Activated CD4-positive, alpha-beta T cell treated with anti-CD3 and anti-CD28 coated beads, Interleukin-2, Interleukin-4, amounts not matched to agents 100 ng/mL and 50 ng/mL, durations not matched to agents 16 hours and 8 hours (primary cell): ENCODE measurements around the gene BIRC7.
"Not testable (repeated sequence)": the region's sequence is repeated elsewhere in the genome, so short reads cannot be mapped to it uniquely, and the experiment has no call there.

Experiments
- DNase-seq: peaks from one replicate; pipeline ENCODE4 v3.0.0-alpha.2; 2020; ENCODE audit warnings: low spot score

The BIRC7 gene

GRCh38 chr20:63247671-63248228 is 12.0 kb downstream of the BIRC7 start:
- no peak for DNase-seq

DNA sequence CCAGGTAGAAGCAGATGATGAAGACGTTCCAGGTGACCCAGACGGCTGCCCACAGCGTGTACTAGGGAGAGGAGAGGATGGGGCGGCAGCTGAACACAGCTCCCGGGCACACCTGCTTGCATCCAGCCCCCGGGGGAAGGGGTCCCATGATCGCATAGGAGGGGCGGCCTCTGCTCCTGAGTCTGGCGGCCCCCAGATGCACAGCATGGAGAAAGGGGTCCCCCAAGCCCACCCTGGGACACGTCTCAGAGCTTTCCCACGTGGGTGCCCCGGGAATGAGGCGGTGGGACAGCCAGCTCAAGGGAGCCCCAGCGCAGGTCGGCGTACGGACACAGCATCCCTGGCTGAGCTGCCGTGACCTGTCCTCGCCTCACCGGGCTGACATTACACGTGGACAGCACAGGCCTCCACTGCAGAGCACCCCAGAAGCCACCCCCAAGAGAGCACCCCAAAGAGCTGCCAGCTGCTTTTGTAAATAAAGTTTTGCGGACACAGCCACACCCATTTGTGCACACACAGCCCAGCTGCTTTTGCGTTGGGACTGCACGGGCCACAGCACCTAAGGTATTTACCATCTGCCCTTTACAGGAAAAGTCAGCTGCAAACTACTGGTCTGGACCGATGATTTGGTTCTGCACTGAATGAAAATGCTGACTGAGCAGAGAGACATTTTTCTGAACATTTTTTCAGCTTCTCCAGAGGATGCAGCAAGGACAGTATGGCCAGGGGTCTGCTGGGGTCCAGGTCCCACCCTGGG is 13.3 kb downstream of the BIRC7 start:
- no peak for DNase-seq

DNA sequence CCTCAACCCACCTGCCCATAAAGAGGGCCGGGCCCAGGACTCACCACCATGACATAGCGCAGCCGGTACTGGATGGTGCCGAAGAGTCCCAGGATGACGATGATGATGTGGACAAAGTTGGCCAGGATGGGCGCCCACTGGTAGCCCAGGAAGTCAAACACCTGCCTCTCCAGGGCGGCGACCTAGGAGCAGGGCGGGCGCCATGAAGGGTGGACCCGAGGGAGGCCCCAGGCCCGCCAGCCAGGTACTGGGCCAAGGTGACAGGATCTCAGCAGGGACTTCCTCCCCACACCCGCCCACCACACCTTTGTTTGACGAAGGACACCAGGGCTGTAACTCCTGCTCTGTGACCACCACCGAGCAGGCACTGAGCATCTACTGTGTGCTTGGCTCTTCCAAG is 14.2 kb downstream of the BIRC7 start:
- no peak for DNase-seq

DNA sequence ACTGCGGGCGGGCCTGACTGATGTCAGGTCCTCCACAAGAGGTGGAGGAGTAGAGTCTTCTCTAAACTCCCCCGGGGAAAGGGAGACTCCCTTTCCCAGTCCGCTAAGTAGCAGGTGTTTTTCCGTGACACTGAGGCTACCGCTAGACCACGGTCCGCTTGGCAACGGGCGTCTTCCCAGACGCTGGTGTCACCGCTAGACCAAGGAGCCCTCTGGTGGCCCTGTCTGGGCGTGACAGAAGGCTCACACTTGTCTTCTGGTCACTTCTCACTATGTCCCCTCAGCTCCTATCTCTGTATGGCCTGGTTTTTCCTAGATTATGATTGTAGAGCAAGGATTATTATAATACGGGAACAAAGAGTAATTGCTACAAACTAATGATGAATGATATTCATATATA is 15.6 kb downstream of the BIRC7 start:
- DNase-seq: not testable (repeated sequence)

- no peak for DNase-seq
Measured at GRCh38 chr20:63252284-63252711, 16.6 kb downstream of the BIRC7 start.

GRCh38 chr20:63253065-63253437 is 17.3 kb downstream of the BIRC7 start:
- DNase-seq: no peak

DNA sequence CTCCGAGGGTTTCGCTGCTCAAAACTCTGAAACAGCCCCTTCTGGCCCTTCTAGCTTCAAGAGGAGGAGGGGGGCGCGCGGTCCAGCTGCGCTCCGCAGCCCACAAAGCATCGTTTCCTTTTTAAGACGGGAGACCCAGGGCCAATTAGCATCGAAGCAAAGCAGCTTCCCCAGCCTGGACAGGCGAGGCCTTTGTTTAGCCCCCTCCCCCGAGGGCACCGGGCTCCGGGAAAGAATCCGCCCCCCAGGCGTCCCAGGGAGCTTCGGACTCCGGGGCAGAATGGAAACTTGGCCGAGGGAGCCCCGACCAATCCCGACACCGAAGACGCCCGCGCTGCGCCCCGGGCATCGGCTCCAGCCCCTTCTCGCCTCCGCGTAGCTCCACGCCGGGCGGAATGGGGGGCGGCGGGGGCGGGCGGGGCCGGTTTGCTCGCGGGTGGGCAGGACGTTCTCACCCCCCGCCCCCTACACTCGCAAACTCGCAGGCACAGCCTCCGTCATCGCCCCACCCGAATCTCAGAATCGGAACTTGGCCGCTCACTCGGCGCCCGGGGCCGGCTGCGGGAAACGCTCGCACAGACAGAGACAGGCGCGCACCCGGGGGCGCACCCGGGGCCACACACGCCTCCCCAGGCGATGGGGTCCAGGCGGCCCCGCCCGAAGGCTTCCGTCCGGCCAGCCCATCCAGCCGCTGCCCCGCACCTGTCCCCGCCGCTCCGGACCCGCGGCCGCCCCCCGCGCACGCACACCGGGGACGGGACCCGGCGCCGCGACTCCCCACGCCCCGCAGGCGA is 17.9 kb downstream of the BIRC7 start:
- no peak for DNase-seq

GRCh38 chr20:63254232-63254605 is 18.5 kb downstream of the BIRC7 start, which contains the start of gene NKAIN4:
NKAIN4 (minus strand) TSS chr20:63254463; CDS start chr20:63254450, 13 bp downstream.
- no peak for DNase-seq

DNA sequence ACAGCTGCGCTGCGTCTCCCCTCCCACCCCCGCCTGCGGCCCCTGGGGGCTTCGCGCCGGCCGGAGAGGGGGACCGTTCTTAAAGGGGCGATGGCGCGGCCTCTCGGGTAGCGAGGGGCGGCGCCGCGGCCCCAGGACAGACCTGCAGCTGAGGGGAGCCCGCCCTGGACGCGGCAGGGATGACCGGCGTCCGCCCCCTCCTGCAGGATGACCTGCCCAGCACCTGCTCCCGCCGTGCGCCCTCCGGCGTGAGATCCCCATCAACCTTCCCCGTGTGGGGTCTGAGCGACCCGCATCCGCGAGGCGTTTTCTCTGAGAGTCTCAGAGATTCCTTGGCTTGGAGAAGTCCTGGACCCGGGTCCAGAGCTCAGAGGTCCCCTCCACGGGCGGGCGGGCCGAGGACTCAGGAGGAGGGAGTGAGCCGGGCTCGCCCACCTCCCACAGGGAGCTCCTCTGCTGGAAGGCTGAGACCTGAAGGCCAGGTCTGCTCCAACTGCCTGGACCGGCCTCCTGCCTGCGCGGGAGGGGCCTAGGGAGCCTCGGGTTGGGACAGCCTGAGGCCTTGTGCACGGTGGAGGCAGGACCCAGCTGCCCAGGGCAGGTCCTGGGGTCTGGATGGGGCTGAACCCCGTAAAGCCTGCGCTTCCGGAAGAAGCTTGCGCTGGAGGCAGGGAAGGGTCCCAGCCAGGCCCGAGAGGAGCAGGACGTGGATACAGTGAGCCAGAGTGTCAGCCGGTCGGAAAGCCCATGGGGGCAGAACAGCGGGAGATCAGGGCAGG is 19.1 kb downstream of the BIRC7 start:
- DNase-seq: no peak

GRCh38 chr20:63255931-63256704 is 20.4 kb downstream of the BIRC7 start:
- no peak for DNase-seq

DNA sequence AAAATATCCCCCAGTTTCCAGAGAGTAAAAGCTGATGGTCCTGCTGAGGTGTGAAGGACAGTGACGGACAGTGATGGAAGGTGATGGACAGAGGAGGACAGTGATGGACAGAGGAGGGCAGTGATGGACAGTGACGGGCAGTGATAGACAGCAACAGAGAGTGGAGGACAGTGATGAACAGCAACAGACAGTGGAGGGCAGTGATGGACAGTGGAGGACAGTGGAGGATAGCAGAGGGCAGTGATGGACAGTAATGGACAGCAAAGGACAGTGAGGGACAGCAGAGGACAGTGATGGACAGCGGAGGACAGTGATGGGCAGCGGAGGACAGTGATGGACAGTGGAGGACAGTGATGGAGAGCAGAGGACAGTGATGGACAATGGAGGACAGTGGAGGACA is 21.2 kb downstream of the BIRC7 start:
- DNase-seq: no peak

DNA sequence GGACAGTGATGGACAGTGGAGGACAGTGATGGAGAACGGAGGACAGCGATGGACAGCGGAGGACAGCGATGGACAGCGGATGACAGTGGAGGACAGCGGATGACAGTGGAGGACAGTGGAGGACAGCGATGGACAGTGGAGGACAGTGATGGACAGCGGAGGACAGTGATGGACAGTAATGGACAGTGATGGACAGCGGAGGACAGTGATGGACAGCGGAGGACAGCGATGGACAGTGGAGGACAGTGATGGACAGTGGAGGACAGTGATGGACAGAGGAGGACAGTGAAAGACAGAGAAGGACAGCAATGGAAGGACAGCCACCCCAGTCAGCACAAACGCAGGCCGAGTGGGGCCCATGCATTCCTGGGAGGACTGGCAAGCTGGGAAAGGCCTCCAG is 21.9 kb downstream of the BIRC7 start:
- DNase-seq: no peak

DNA sequence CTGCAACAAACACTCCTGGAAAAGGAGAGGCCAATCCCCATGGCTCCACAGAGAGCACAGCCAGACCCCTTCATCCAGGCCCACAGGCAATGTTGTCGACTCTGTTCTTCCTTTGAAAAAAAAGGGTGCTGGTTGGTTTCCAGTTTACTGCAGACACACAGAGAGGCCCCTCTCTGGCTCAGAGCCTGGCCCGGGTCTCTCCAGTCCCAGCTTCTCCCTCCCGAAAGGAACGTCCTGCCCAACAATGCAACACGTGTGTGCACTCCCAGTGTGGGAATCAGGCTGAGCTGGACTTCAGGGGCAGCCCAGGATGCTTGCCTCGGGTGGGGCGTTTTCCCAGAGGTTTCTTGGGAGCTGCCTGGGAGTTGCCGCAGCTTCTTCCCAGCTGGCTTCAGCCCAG is 23.1 kb downstream of the BIRC7 start:
- no peak for DNase-seq

- no peak for DNase-seq
Measured at GRCh38 chr20:63259734-63260460, 24.2 kb downstream of the BIRC7 start.

DNA sequence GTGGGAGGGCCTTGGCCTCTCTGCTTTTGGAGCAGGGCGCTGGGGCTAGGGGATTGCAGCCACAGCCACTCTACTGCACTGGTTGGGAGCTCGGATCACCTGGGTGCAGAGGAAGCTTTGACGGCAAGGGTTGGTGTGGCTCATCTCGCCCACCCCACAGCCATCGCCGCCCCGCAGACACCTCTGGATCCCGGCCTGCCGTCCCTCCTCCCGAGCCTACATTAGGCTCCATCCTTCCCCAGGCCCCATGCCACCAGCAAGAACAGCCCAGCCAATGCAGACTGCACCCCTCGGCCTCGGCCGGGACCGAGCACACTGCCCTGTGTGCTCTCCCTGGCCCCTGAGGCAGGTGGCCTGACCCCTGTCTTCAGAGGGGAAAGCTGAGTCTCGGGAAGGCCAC is 24.8 kb downstream of the BIRC7 start:
- DNase-seq: no peak

DNA sequence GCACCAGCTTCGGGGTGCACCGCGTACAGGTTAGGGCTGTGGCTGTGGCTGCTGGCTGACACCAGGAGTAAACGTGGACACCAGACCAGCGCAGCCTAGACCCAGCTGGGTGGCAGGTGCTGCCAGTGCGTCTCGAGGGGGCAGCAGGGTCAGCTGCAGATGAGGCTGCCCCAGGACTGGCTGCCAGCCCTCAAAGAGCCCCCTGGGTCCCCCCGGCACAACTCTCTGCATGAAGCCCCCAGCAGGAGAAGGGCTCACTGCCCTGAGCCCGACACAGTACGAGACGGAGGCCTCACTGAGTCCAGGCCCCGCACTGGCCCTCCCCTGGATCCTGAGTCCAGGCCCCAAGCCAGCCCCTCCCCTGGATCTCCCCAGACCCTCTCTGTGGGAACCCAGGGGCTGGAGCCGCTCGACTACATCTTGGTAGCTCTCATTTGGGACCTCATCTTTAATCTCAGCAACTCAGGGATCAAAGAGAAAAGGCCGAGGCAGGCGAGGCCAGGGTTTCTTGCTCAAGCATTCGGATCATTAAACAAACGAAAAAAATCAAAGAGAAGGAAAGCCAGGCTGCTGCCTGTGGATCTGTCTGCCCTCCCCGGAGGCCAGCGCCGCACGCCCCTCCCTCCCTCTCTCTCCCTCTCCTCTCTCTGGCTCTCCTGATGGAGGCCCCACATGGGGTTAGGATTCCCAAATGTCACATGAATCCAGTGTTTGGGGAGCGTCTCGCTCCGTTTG is 25.5 kb downstream of the BIRC7 start:
- no peak for DNase-seq

GRCh38 chr20:63261795-63262528 is 26.3 kb downstream of the BIRC7 start:
- no peak for DNase-seq

DNA sequence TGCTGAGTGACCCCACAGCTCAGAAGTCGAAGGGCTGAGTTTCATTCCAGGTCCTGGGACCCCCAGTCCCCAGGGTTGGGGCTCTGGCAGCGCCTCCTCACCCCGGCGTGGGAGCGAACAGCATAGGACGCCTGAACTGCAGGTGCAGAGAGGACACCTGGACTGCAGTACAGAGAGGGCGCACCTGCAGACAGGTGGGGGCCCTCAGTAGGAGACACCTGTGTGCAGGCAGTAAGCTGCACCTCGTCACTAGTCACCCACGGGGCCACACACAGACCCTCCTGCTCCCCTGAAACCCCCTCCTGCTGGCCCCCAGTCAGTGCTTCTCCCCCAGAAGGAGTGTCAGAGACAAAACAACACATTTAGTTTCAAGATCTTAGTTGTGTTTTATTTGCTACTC is 27.1 kb downstream of the BIRC7 start:
- DNase-seq: no peak

DNA sequence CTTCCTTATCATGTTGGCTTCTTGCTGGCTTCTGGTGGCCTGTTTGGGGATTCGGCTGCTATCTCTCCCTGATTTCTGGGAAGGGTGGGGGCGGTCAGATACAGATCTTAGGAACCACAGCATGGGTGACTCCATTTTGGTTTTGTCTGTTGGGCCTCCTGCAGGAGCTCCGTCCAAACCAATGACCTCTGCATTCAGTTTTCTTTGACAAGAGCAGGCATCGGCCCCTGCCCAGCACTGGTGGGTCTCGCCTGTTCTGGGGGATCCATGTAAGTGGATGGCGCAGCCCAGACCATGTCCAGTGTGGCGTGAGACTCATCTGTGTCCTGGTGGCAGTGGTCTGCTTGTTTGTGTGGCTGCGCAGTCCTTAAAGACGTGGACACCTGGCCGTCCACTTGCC is 28.3 kb downstream of the BIRC7 start:
- no peak for DNase-seq

DNA sequence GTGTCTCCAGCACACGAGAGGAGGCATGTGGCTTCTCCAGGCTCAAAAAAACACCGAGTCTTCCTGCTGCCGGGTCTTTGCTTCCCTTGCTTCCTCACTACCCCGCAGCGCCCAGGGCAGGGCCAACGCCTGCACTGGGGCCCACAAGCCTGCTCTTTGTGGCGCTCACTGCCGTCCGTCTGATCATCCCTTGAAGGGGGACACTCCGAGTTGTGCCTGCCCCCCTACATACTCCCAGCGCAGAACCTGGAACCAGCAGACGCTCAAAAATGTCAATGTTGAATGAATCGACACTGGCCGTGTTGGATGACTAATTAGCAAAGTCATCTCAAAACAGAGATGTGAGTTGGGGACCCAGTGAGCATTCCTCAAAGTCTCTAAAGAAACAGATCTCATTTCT is 28.8 kb downstream of the BIRC7 start:
- no peak for DNase-seq
